GM19193 (cell line): Measurements from ENCODE around the gene MED9.

Source experiments
- POLR2A ChIP-seq: IDR thresholded peaks from 4 replicates; pipeline ENCODE4 v1.6.1; 2011; ENCODE audit not compliant: insufficient read depth, insufficient read length; ENCODE audit errors: extremely low read depth

MED9 gene

DNA sequence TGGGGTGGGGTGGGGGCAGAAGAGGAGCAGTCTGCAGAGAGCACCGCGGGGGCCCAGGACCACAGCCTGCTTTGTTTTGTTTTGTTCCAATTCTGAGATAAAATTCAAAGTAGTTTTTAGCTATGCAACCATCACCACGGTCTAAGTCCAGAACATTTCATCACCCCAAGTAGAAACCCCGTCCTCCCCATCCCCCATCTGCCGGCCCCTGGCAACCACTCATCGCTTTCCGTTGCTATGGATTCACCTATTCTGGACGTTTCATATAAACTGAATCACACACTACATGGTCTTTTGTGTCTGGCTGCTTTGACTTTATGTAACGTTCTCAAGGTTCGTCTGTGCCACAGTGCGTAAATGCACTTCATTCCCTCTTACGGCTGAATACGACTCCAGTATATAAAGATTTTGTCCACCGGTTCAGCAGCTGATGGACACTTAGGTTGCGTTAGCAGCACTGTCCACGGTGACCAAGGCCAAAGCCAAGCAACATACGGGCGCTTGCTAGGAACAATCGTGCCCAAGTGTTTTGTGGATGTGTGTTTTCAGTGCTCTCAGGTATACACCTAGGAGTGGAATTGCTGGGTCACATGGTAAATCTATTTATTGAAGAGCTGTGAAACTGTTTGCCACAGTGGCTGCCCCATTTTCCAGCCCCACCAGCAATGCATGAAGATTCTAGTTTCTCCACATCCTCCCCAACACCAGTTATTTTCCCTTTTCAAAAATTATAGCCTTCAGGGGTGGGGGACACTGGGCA is 47.1 kb downstream of the MED9 start:
- no peak for TF ChIP-seq POLR2A

DNA sequence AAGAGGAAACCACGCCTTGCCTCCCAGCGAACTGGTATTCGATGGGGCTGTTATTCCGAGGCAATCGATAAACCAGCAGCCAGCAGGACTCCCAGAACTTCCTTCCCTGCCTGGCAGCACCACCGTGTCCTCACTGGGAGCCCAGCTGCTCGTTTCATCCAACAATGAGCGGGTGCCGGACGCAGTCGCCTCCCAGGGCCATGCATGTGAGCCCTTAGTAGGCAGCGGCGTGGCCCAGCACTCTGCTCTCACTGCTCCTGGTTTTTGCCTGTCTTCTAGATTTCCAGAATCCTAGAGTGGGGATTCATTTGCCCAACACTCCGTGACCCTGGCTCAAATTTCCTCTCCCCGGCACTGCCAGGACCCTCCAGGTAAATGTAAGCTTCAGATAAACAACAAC is 48.5 kb downstream of the MED9 start:
- TF ChIP-seq POLR2A, result no peak

DNA sequence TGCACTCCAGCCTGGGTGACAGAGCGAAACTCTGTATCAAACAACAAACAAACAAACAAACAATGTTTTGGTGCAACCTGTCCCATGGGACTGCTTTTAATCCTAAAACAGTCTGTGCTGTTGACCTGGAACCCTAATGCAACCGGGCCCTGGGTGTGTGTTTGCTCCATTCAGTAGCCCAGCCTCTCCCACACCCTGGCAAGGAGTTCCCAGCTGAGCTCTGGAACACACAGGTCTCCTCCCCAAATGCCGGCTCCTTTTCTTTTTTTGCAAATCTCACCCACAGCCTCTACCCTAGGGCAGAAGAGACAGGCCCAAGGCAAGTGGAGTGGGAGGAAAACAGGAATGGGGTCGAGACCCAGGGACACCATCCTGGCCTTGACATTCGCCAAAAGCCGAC is 49.2 kb downstream of the MED9 start:
- TF ChIP-seq POLR2A, result no peak

DNA sequence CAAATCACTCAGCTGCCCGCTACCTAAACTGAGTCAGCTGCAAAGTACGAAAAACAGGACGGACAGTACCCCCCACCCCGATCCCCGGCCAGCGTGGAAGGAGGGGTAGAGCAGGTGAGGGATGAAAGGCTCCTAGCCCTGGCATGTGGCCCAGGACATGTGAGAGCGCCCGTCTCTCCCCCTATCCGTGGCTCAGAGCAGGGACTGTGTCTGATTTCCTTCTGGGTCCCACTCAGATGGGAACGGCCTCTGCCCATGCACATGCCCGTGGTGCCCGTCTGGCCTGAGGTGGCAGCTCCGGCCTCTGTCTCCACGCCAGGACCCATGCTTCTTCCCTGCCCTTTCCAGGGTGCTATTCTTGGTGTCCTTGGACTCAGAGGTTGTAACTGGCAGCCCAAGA is 49.6 kb downstream of the MED9 start:
- no peak for TF ChIP-seq POLR2A

DNA sequence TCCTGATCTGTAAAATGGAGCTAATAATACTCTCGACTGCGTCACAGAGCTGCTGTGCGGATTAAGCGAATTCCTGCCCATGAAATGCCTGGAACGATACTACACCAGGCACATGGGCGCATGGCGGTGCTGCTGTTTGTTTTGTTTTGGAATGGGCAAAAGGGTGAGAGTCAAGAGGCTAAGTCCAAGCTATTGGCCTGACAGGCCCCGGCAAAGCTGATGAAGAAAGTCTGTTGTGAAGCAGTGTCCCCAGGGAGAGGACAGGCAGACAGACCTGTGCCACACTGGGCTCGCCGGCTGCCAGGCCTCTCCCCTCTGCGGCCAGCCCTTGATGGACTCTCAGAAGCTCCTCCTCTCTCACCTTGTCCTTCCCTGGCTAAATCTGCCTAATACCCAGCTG is 50.7 kb downstream of the MED9 start:
- no peak for TF ChIP-seq POLR2A

DNA sequence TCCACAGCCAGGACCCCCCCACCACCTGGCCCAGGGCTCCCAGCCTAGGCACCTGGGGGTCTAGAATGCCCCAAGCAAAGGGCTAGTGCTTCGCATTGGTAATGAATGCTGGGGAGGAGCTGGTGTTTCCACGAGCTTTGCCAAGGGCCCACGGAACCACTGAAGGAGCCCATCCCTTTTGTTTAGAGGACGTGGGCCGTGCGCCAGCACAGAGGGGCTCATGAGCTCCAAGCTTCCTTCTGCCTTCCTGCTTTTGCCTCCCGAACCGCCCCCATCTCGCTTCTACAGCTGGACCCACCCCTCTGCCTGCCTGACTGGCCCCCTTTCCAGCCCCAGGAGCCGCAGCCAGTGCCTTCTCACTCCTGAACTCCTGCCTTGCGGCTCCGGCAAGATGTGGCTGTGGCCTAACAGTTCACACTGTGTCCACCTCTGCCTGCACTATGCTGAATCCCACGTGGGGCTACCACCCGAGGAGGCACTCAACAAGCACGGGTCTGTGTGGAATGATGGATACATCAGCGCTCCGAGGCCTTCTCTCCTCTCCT is 51.2 kb downstream of the MED9 start:
- TF ChIP-seq POLR2A, result no peak

DNA sequence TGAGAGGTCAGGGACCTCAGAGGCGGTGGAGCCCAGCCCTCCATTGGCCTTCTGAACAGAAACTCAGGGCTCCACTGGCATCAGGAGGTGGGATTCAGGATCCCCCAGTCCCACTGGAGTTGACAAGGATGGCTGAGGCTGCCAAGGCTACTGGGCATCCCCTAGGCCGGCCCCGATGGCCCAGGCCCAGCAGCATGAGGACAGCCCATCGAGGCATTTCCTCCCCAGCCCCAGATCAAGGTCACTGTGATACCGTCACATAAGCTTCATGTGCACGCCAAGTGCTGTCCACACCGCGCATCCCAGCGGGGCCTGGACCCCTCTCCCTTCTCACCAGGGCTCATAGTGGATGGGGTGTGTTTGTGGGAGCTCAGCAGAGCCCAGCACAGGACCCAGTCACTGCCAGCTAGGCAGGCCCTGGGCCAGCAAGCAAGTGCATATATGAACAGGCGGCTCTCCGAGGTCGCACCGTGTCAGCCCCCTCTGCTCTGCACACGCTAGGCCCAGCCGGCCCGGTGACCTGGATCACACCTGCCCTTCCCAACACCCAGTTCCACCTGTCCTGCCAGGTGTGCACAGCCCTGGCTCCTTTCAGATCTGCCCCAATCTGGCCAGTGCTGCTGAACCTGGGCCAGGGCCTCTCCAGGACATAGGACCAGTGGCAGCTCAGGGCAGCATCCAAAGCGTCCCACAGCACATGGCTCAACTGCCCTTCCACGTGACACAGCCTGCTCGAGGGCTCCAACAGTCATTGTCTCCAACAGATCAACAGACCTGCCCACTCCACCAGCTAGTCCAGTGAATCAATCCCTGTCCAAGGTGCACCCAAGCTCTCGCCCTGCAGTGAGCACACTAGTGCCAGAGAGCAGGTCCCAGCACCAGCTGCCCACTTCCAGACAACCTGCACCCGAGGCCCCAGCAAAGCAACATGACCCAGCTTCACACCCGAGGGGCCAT is 52.2 kb downstream of the MED9 start:
- no peak for TF ChIP-seq POLR2A

DNA sequence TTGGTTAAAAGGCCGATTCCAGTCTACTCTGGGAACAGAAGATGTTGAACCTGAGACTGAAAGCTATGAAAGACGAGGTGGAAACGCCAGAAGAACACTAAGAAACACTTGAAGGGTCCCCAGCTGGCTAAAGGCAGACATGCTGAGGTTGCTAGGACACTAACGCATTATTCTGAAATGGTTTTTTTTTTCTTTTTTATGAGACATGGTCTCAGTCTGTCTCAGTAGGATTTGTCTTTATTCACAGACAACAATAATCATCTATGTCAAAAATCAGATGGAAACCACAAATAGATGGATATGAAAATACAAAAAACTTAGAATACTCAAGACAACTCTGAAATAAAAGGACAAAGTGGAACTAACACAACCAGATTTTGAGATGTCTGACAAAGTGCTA is 54.4 kb downstream of the MED9 start:
- TF ChIP-seq POLR2A, result no peak

DNA sequence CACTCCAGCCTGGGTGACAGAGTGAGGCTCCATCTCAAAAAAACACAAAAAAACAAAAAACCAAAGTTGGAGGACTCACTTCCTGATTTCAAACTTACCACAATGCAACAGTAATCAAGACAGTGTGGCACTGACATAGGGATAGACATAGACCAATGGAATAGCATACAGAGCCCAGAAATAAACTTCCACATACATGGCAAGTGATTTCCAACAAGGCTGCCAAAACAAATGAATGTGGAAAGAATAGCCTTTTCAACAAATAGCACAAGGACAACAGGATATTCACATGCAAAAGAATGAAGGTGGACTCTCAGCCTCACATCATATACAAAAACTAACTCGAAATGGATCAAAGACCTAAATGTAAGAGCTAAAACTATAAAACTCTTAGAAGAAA is 56.2 kb downstream of the MED9 start:
- TF ChIP-seq POLR2A, result no peak

DNA sequence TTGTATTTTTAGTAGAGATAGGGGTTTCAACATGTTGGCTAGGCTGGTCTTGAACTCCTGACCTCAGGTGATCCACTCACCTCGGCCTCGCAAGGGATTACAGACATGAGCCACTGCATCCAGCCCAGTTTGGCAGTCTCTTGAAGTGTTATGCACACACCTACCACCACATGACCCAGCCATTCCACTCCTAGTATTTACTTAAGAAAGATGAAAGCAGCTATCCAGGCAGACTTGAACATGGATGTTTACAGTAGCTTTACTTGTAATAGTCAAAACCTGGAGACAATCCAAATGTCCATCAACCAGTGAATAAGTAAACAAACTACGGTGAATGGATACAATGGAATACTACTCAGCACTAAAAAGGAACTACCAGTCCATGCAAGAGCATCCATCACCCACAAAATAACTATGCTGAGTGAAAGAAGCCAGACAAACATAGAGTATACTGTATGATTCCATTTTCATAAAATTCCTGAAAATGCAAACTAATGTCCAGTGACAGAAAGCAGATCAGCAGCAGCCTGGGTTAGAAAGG is 57.2 kb downstream of the MED9 start:
- no peak for TF ChIP-seq POLR2A

DNA sequence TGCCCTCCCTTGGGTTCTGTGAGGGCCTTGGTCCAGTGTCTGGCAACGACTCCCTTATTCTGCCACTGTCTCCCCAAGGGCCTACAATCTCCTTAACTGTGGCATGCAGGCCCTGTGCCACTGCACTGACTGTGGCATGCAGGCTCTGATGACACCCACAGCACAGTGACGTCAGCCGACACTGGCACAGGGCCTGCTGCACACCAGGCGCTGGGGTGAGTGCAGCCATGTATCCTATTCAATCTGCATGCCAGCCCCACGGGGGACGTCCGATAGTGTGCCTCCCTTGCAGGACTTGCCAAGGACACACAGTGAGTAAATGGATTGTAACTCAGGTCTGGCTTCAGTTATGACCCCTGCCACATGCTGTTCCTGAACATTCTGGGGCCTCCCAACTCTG is 59.2 kb downstream of the MED9 start:
- TF ChIP-seq POLR2A, result no peak

DNA sequence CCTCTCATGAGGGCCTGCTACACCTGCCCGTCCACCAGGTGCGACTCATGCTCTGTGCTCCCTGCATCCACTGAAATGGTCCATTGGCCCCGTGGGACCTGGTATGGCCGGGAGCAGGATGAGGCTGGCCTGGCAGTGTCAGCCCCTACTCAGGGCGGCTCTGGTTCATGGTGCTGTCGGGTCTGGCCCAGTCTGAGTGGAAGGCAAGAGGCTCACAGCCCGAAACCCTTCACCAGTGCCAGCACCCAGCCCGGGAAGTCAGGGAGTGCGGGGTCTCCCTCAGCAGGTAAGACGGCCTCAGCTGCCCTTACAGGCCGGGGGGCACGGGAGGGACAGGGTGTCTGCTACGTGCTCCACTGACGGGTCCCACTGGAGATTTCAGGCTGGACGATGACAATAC is 59.9 kb downstream of the MED9 start:
- no peak for TF ChIP-seq POLR2A

DNA sequence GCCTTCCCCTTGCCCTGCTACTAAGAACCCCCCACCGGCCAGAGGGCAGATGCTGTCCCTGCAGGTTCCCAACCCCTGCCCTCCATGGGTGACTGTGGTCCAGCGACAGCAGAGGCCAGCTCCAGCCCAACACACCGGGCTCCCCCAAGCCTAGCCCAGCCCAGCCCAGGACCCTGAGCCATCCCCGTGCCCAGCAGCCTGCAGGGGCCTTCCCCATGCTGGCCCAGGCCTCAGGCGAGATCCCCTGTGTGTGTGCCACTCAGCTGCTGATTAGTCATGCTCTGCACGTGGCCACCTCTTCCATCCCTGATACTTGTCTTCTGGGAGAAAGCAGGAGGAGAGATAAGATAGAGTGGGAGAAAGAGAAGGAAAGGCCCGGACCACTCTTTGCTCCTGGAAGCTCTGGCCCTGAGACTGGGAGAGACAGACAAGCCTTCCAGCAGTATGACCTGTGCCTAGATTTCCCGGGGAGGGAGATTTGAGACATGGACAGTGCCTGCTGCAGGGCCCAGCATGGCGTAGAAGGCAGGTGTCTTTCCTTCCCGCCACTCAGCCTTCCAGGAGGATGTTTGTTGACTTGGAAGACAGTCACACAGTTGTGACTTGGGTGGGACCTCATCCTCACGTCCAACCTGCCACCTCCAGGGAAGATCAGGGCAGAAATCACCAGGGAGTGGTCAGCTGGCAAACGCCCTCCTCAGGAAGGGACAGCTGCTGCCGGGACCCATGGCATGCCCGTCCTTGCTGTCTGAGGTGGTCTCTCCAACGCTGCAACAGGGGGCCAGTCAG is 60.7 kb downstream of the MED9 start:
- TF ChIP-seq POLR2A, result no peak
